Activated T-cell treated with anti-CD3 and anti-CD28 coated beads for 4 hours (primary cell): ENCODE measurements around the gene ULBP3.
"Not testable (repeated sequence)": the region's sequence is repeated elsewhere in the genome, so short reads cannot be mapped to it uniquely, and the experiment has no call there.

ENCODE experiments used
- DNase-seq: peaks from one replicate; pipeline ENCODE4 v3.0.0-alpha.2; 2020

Gene ULBP3

GRCh38 chr6:150014623-150015280 is 54.2 kb downstream of the ULBP3 start:
- DNase-seq: not testable (repeated sequence)

- DNase-seq: not testable (repeated sequence)
Observed at GRCh38 chr6:150013785-150014622, 54.9 kb downstream of the ULBP3 start.

GRCh38 chr6:150012846-150013784 is 55.8 kb downstream of the ULBP3 start:
- DNase-seq: not testable (repeated sequence)
